H9 (cell line): ENCODE data around the gene SREBF2. TPM values are rescaled to one million over a fixed set of nuclear protein-coding genes. Genes with fewer than 3 reads are reported as not detected.

ENCODE experiments used
- DNase-seq: peaks from one replicate; pipeline ENCODE4 v3.0.0-alpha.2; 2017
- H2AFZ ChIP-seq: one replicate; pipeline ENCODE4 v1.6.1; 2013; ENCODE audit warnings: mild to moderate bottlenecking, low read length, control low read depth, moderate library complexity
- H2AK5ac ChIP-seq: 2 replicates; pipeline ENCODE4 v1.6.1; 2013; ENCODE audit warnings: low read length, control low read depth, mixed read lengths; ENCODE audit not compliant: insufficient read length
- H2BK120ac ChIP-seq: one replicate; pipeline ENCODE4 v1.6.1; 2013; ENCODE audit warnings: low read depth, mild to moderate bottlenecking, low read length, control low read depth, inconsistent platforms; ENCODE audit not compliant: poor library complexity, severe bottlenecking
- H2BK12ac ChIP-seq: 2 replicates; pipeline ENCODE4 v1.6.1; 2013; ENCODE audit warnings: low read length, control low read depth, mixed read lengths, low read depth; ENCODE audit not compliant: insufficient read length
- H2BK15ac ChIP-seq: 2 replicates; pipeline ENCODE4 v1.6.1; 2013; ENCODE audit warnings: low read depth, low read length, control low read depth
- H2BK20ac ChIP-seq: one replicate; pipeline ENCODE4 v1.6.1; 2013; ENCODE audit warnings: low read depth, mild to moderate bottlenecking, low read length, control low read depth, inconsistent platforms; ENCODE audit not compliant: poor library complexity, severe bottlenecking
- H2BK5ac ChIP-seq: 2 replicates; pipeline ENCODE4 v1.6.1; 2013; ENCODE audit warnings: low read length, control low read depth, mixed read lengths; ENCODE audit not compliant: insufficient read length
- H3K14ac ChIP-seq: 2 replicates; pipeline ENCODE4 v1.6.1; 2013; ENCODE audit warnings: low read length, control low read depth; ENCODE audit not compliant: insufficient read depth
- H3K18ac ChIP-seq: 2 replicates; pipeline ENCODE4 v1.6.1; 2013; ENCODE audit warnings: low read depth, mild to moderate bottlenecking, mixed read lengths, low read length, control low read depth; ENCODE audit not compliant: insufficient read length
- H3K23ac ChIP-seq: 2 replicates; pipeline ENCODE4 v1.6.1; 2013; ENCODE audit warnings: low read length, control low read depth, mixed read lengths, low read depth; ENCODE audit not compliant: insufficient read length
- H3K23me2 ChIP-seq: 2 replicates; pipeline ENCODE4 v1.6.1; 2013; ENCODE audit warnings: low read depth, mild to moderate bottlenecking, mixed read lengths, low read length, control low read depth; ENCODE audit not compliant: insufficient read length, poor library complexity, severe bottlenecking
- H3K27ac ChIP-seq: 2 replicates; pipeline ENCODE4 v1.5.1; 2013; ENCODE audit warnings: low read length, control low read depth, mixed read lengths, low read depth; ENCODE audit not compliant: insufficient read length
- H3K27me3 ChIP-seq: 2 replicates; pipeline ENCODE4 v1.6.1; 2013; ENCODE audit warnings: low read length, control low read depth, inconsistent platforms; ENCODE audit not compliant: insufficient read depth
- H3K4ac ChIP-seq: 2 replicates; pipeline ENCODE4 v1.6.1; 2013; ENCODE audit warnings: low read depth, mild to moderate bottlenecking, control low read depth, inconsistent platforms, low read length, moderate library complexity
- H3K4me1 ChIP-seq: 2 replicates; pipeline ENCODE4 v1.6.1; 2013; ENCODE audit warnings: low read length, control low read depth, inconsistent platforms; ENCODE audit not compliant: insufficient read depth
- H3K4me2 ChIP-seq: 2 replicates; pipeline ENCODE4 v1.6.1; 2013; ENCODE audit warnings: low read length, control low read depth, mixed read lengths; ENCODE audit not compliant: insufficient read length, insufficient read depth
- H3K56ac ChIP-seq: 2 replicates; pipeline ENCODE4 v1.6.1; 2013; ENCODE audit warnings: low read depth, mild to moderate bottlenecking, mixed read lengths, low read length, control low read depth; ENCODE audit not compliant: insufficient read length
- H3K79me1 ChIP-seq: 2 replicates; pipeline ENCODE4 v1.6.1; 2013; ENCODE audit warnings: low read depth, mild to moderate bottlenecking, moderate library complexity, low read length, control low read depth, inconsistent platforms; ENCODE audit not compliant: insufficient read depth, poor library complexity, severe bottlenecking
- H3K79me2 ChIP-seq: 2 replicates; pipeline ENCODE4 v1.6.1; 2013; ENCODE audit warnings: low read length, control low read depth, inconsistent platforms; ENCODE audit not compliant: insufficient read depth
- H3K9ac ChIP-seq: 2 replicates; pipeline ENCODE4 v1.6.1; 2013; ENCODE audit warnings: low read length, control low read depth, mixed read lengths; ENCODE audit not compliant: insufficient read length; ENCODE audit errors: extremely low read depth
- H3K9me3 ChIP-seq: one replicate; pipeline ENCODE4 v1.6.1; 2013; ENCODE audit warnings: low read depth, low read length, inconsistent platforms; ENCODE audit not compliant: control insufficient read depth
- H3T11ph ChIP-seq: one replicate; pipeline ENCODE4 v1.6.1; 2013; ENCODE audit warnings: mild to moderate bottlenecking, low read length, control low read depth, inconsistent platforms
- H4K20me1 ChIP-seq: one replicate; pipeline ENCODE4 v1.6.1; 2013; ENCODE audit not compliant: control insufficient read depth, insufficient read length, insufficient read depth
- H4K5ac ChIP-seq: 2 replicates; pipeline ENCODE4 v1.6.1; 2013; ENCODE audit warnings: low read depth, mild to moderate bottlenecking, mixed read lengths, low read length, control low read depth; ENCODE audit not compliant: insufficient read length
- H4K8ac ChIP-seq: replicated peaks from 2 replicates; pipeline ENCODE4 v1.6.1; 2013; ENCODE audit warnings: low read length, control low read depth, mixed read lengths, low read depth; ENCODE audit not compliant: insufficient read length
- H4K91ac ChIP-seq: 2 replicates; pipeline ENCODE4 v1.6.1; 2013; ENCODE audit warnings: low read depth, mild to moderate bottlenecking, moderate library complexity, mixed read lengths, low read length, control low read depth; ENCODE audit not compliant: insufficient read length
- H3K27ac Mint-ChIP-seq, 3 experiments: 2 replicates in 2 of 3; 3 replicates in 1 of 3; pipeline ENCODE4 v1.8.0; 2020 to 2021; ENCODE audit warnings: mixed read lengths in 3 of 3, mild to moderate bottlenecking in 1 of 3, moderate library complexity in 1 of 3
- H3K27me3 Mint-ChIP-seq: 2 replicates; pipeline ENCODE4 v1.8.0; 2021; ENCODE audit warnings: low read depth, mild to moderate bottlenecking, moderate library complexity, mixed read lengths
- H3K36me3 Mint-ChIP-seq, 3 experiments: 2 replicates in 2 of 3; 3 replicates in 1 of 3; pipeline ENCODE4 v1.8.0; 2020 to 2021; ENCODE audit warnings: low read depth in 3 of 3, mixed read lengths in 3 of 3; ENCODE audit not compliant: insufficient read depth in 1 of 3
- H3K4me1 Mint-ChIP-seq, 2 experiments: 2 replicates each; pipeline ENCODE4 v1.8.0; 2020; ENCODE audit warnings: mixed read lengths in 2 of 2
- H3K4me3 Mint-ChIP-seq, 2 experiments: 2 replicates in 1 of 2; 3 replicates in 1 of 2; pipeline ENCODE4 v1.8.0; 2020 to 2021; ENCODE audit warnings: mild to moderate bottlenecking in 2 of 2, mixed read lengths in 2 of 2, moderate library complexity in 1 of 2
- H3K9me3 Mint-ChIP-seq, 2 experiments: 2 replicates in 1 of 2; 3 replicates in 1 of 2; pipeline ENCODE4 v1.8.0; 2020; ENCODE audit warnings: mild to moderate bottlenecking in 2 of 2, mixed read lengths in 2 of 2, moderate library complexity in 1 of 2
- CTCF ChIP-seq: fragments of 200-600 bp; sonication (generic); conservative IDR thresholded peaks from 3 replicates; pipeline ENCODE4 v1.8.0; 2021; ENCODE audit warnings: antibody characterized with exemption, mild to moderate bottlenecking
- total RNA-seq: library from RNA; stranded (reverse); gene quantifications from 2 replicates; pipeline ENCODE4 v1.2.1, GENCODE V29; 2021

SREBF2 gene
- total RNA-seq, 1 experiment from 2014 or later, result 146 TPM

DNA sequence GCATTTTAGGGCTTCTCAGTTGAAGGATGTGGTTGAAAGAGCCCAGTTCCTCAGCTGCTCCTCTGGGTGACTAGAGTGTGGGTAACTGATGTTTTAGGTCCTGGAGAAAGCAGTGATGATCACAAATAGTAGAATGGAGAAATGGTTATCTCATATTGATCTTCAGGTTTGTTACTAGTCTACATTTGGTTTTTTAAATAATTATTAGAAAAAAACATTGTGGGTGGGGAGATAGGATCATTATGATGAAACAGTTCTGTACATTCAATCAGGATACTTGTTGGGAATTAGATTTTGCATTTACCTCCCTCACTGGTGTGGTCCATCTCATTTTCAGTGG is 24.9 kb downstream of the SREBF2 start:
- peaks cover 15 to 17% of the 10 kb centered on the region in 2 experiments for H3K4me1 Mint-ChIP-seq
- Histone ChIP-seq H3K56ac (no peak overlapping the region), H3K23ac (no peak overlapping the region), H3K27me3 (no peaks in the 10 kb centered on the region), H2BK5ac (no peak overlapping the region), H3K79me1 (peaks cover 10% of the 10 kb centered on the region), H4K5ac (no peak overlapping the region), H3K4me1 (peaks cover 4% of the 10 kb centered on the region; the same call in 1 of the 2 replicates), H3T11ph (no peak overlapping the region), H4K91ac (no peak overlapping the region), H3K9me3 (no peaks in the 10 kb centered on the region), H2BK12ac (no peak overlapping the region), H3K79me2 (peaks cover 21% of the 10 kb centered on the region; the same call in 1 of the 2 replicates), H2BK15ac (no peak overlapping the region), H4K8ac (no peak overlapping the region), H2AK5ac (no peak overlapping the region), H3K27ac (no peak overlapping the region), H2BK120ac (no peak overlapping the region), H3K14ac (no peak overlapping the region), H2AFZ (no peak overlapping the region), H3K4ac (no peak overlapping the region), H4K20me1 (no peaks in the 10 kb centered on the region), H3K9ac (no peak overlapping the region), H2BK20ac (no peak overlapping the region), H3K4me2 (no peak overlapping the region), H3K18ac (no peak overlapping the region), H3K23me2 (no peaks in the 10 kb centered on the region)
- H3K4me3 Mint-ChIP-seq, result no peak overlapping the region
- no peak for DNase-seq
- peak overlapping the region in 2 of 3 experiments; percentile 31 to 38; a peak in 2 of 7 replicates for H3K27ac Mint-ChIP-seq
- no peaks in the 10 kb centered on the region for H3K27me3 Mint-ChIP-seq
- peaks cover 6 to 26% (median 9%) of the 10 kb centered on the region in 3 experiments; a peak in 6 of 7 replicates for H3K36me3 Mint-ChIP-seq
- no peaks in the 10 kb centered on the region for H3K9me3 Mint-ChIP-seq
- no peak for TF ChIP-seq CTCF
